Keratinocyte (primary cell): ENCODE results near the gene TTC9B. TPM values are rescaled to one million over a fixed set of nuclear protein-coding genes. Genes with fewer than 3 reads are reported as not detected.

Source experiments
- DNase-seq: peaks from one replicate; pipeline ENCODE4 v3.0.0-alpha.2; 2011; ENCODE audit warnings: low read depth, missing footprints, low spot score
- FAIRE-seq: peaks from 2 replicates; lab custom pipeline; 2011; peaks lifted over from hg19 to GRCh38; lab: Jason Lieb, UNC
- H2AFZ ChIP-seq: 2 replicates; pipeline ENCODE4 v1.6.0; 2012; ENCODE audit warnings: low read length, control low read depth, inconsistent platforms; ENCODE audit not compliant: control insufficient read depth
- H3K27ac ChIP-seq: 2 replicates; pipeline ENCODE4 v1.5.1; 2011; ENCODE audit warnings: low read length; ENCODE audit not compliant: control insufficient read depth, insufficient read depth
- H3K27me3 ChIP-seq: 3 replicates; pipeline ENCODE4 v1.6.0; 2011; ENCODE audit warnings: low read length; ENCODE audit not compliant: control insufficient read depth, insufficient read depth; ENCODE audit errors: extremely low read depth
- H3K36me3 ChIP-seq, 2 experiments: 2 replicates in 1 of 2; 3 replicates in 1 of 2; pipeline ENCODE4 v1.5.1; 2011; ENCODE audit warnings: low read length in 2 of 2, mild to moderate bottlenecking in 1 of 2; ENCODE audit not compliant: control insufficient read depth in 2 of 2, insufficient read depth in 2 of 2; ENCODE audit errors: extremely low read depth in 1 of 2
- H3K4me1 ChIP-seq: 3 replicates; pipeline ENCODE4 v1.5.1; 2011; ENCODE audit warnings: low read length; ENCODE audit not compliant: control insufficient read depth, insufficient read depth; ENCODE audit errors: extremely low read depth
- H3K4me2 ChIP-seq: 3 replicates; pipeline ENCODE4 v1.6.0; 2011; ENCODE audit warnings: low read depth, low read length; ENCODE audit not compliant: control insufficient read depth, insufficient read depth; ENCODE audit errors: extremely low read depth
- H3K4me3 ChIP-seq, 3 experiments: fragments of 200-600 bp in 1 of 3; sonication (generic) in 1 of 3; 2 replicates in 2 of 3; 3 replicates in 1 of 3; pipeline ENCODE4 v1.5.1; 2011 to 2016; ENCODE audit warnings: low read length in 3 of 3, mild to moderate bottlenecking in 3 of 3, control low read depth in 2 of 3, inconsistent platforms in 1 of 3, low read depth in 1 of 3, mixed read lengths in 1 of 3, mixed run types in 1 of 3, moderate library complexity in 1 of 3; ENCODE audit not compliant: control insufficient read depth in 2 of 3, insufficient read depth in 2 of 3; ENCODE audit errors: extremely low read depth in 1 of 3
- H3K79me2 ChIP-seq: 2 replicates; pipeline ENCODE4 v1.6.0; 2012; ENCODE audit warnings: low read length; ENCODE audit not compliant: control insufficient read depth, insufficient read depth
- H3K9ac ChIP-seq: 3 replicates; pipeline ENCODE4 v1.6.0; 2011; ENCODE audit warnings: low read length; ENCODE audit not compliant: control insufficient read depth, insufficient read depth; ENCODE audit errors: extremely low read depth
- H3K9me1 ChIP-seq: 3 replicates; pipeline ENCODE4 v1.6.0; 2011; ENCODE audit warnings: low read length; ENCODE audit not compliant: control insufficient read depth, insufficient read depth; ENCODE audit errors: extremely low read depth
- H3K9me3 ChIP-seq: 2 replicates; pipeline ENCODE4 v1.5.1; 2012; ENCODE audit warnings: low read depth, low read length; ENCODE audit not compliant: control insufficient read depth
- H4K20me1 ChIP-seq: 3 replicates; pipeline ENCODE4 v1.6.0; 2011; ENCODE audit warnings: low read length; ENCODE audit not compliant: control insufficient read depth, insufficient read depth; ENCODE audit errors: extremely low read depth
- EZH2 ChIP-seq: IDR thresholded peaks from one replicate; pipeline ENCODE4 v1.6.1; 2012; ENCODE audit warnings: inconsistent platforms, mild to moderate bottlenecking, low read length, moderate library complexity
- dilution Hi-C: fragments of 300-500 bp; cut with MboI; formaldehyde crosslinking; loops from one replicate; pipeline ENCODE4 v1.7.0; 2020; ENCODE audit warnings: low sequenced_read_pairs; ENCODE audit not compliant: extremely low pct_ligation_motif_present
- polyA plus RNA-seq, 5 experiments: library from polyadenylated mRNA; depleted of rRNA in 3 of 5; stranded (reverse) in 3 of 5; stranded (forward) in 1 of 5; unstranded in 1 of 5; fragments of >200 nt; gene quantifications; 1 replicate in 1 of 5; 2 replicates in 3 of 5; 3 replicates in 1 of 5; pipeline versions ENCODE4 v1.2.1 to v1.2.3, GENCODE V29; 2011 to 2012; ENCODE audit warnings: missing spikeins in 2 of 5, low read depth in 1 of 5, low replicate concordance in 1 of 5
- TF ChIP-seq, protein P1 (sequence below), 3 experiments: IDR thresholded peaks in 1 of 3; conservative IDR thresholded peaks in 1 of 3; optimal IDR thresholded peaks in 1 of 3; 2 replicates in 2 of 3; 3 replicates in 1 of 3; pipeline versions ENCODE3 to v1.5.1; 2011; ENCODE audit warnings: low read length in 3 of 3, mild to moderate bottlenecking in 3 of 3, moderate library complexity in 2 of 3, control low read depth in 1 of 3, inconsistent platforms in 1 of 3; ENCODE audit not compliant: insufficient read depth in 2 of 3; ENCODE audit errors: extremely low read depth in 1 of 3

TTC9B gene
- polyA plus RNA-seq, 1 donor (not counting 4 experiments of a cell fraction or from before 2014, with no cell fraction given), result not detected

DNA sequence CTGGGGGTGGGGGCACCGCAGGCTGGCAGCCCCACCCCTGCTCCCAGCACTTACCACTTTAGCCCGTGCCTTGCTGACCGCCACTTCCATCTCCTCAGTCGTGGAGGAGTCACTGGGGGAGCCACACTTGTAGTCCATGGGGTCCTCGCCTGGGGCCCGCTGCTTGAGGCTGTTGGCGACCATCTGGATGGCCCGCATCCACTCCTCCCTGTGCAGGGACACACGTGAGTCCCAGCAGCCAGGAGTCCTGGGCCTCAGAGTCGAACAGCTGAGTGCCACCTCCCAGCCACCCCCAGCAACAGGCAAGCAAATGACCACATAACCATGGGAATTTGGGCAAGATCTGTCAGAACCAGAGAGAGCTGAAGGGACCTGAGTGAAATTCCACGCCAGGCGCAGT lies 24.3 kb upstream of the TTC9B start:
- DNase-seq (no peak), FAIRE-seq (no peak)
- Histone ChIP-seq H3K4me2 (no peak overlapping the region), H3K9ac (no peak overlapping the region), H3K9me3 (no peaks in the 10 kb centered on the region), H3K4me1 (peaks cover 7% of the 10 kb centered on the region), H3K9me1 (no peaks in the 10 kb centered on the region), H4K20me1 (no peaks in the 10 kb centered on the region), H3K79me2 (peaks cover 10% of the 10 kb centered on the region), H3K36me3 (peaks cover 0 to 30% of the 10 kb centered on the region in 2 experiments), H3K4me3 (no peak overlapping the region), H3K27ac (no peak overlapping the region), H2AFZ (no peak overlapping the region), H3K27me3 (no peaks in the 10 kb centered on the region)
- TF ChIP-seq, protein P1, sequence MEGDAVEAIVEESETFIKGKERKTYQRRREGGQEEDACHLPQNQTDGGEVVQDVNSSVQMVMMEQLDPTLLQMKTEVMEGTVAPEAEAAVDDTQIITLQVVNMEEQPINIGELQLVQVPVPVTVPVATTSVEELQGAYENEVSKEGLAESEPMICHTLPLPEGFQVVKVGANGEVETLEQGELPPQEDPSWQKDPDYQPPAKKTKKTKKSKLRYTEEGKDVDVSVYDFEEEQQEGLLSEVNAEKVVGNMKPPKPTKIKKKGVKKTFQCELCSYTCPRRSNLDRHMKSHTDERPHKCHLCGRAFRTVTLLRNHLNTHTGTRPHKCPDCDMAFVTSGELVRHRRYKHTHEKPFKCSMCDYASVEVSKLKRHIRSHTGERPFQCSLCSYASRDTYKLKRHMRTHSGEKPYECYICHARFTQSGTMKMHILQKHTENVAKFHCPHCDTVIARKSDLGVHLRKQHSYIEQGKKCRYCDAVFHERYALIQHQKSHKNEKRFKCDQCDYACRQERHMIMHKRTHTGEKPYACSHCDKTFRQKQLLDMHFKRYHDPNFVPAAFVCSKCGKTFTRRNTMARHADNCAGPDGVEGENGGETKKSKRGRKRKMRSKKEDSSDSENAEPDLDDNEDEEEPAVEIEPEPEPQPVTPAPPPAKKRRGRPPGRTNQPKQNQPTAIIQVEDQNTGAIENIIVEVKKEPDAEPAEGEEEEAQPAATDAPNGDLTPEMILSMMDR (optimal IDR thresholded peaks at IDR 0.05 in 1 of 3, IDR thresholded peaks at IDR 0.05 in 1 of 3, conservative IDR thresholded peaks at IDR 0.05 in 1 of 3; ENCODE audit: extremely low read depth in 1 of 3, insufficient read depth in 2 of 3, low read length in 3 of 3), result no peak
- dilution Hi-C loops, result no loop called here

DNA sequence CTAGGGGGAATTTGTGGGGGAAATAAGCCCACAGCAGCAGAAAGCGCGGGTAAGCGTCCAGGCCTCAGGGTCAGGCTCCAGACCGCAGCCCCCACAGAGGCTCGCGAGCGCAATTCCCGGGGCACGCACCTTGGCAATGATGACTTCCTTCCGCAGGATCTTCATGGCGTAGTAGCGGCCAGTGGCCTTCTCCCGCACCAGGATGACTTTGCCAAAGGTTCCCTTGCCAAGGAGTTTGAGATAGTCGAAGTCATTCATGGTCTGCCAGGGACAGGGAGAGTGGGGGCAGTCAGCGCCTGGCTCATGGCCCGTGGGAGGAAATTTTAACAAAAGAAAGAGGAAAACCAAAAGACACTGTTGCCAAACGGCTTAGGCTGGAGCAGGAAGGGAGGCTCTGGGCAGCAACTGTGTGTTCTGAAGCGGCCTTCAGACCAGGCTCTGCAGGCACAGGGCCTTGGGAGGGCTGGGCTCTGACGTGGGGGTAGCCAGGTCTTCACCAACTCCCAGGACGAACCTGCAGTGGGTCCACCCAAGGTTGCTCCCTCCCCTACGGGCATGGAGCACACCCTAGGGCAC lies 23.7 kb upstream of the TTC9B start:
- H3K4me2 ChIP-seq, result no peak overlapping the region
- FAIRE-seq (no peak), DNase-seq (no peak)
- no peaks in the 10 kb centered on the region for H3K9me3 ChIP-seq
- H3K27me3 ChIP-seq, result no peaks in the 10 kb centered on the region
- H3K4me1 ChIP-seq, result peaks cover 7% of the 10 kb centered on the region
- H4K20me1 ChIP-seq, result no peaks in the 10 kb centered on the region
- no peak overlapping the region for H3K4me3 ChIP-seq
- no peak overlapping the region for H3K9ac ChIP-seq
- peaks cover 9% of the 10 kb centered on the region for H3K79me2 ChIP-seq
- dilution Hi-C loops, result no loop called here
- H3K9me1 ChIP-seq, result no peaks in the 10 kb centered on the region
- no peak for TF ChIP-seq EZH2
- TF ChIP-seq, protein P1 (optimal IDR thresholded peaks at IDR 0.05 in 1 of 3, IDR thresholded peaks at IDR 0.05 in 1 of 3, conservative IDR thresholded peaks at IDR 0.05 in 1 of 3; ENCODE audit: extremely low read depth in 1 of 3, insufficient read depth in 2 of 3, low read length in 3 of 3), result no peak
- no peak overlapping the region for H2AFZ ChIP-seq
- no peak overlapping the region for H3K27ac ChIP-seq
- peaks cover 0 to 32% of the 10 kb centered on the region in 2 experiments for H3K36me3 ChIP-seq
